Uterus (tissue), 4 donors: ENCODE results near the gene CDYL. TPM values are rescaled to one million over a fixed set of nuclear protein-coding genes. Genes with fewer than 3 reads are reported as not detected.

ENCODE experiments used
- DNase-seq, 2 donors: peaks; one replicate each; pipeline ENCODE4 v3.0.0-alpha.2; 2019 to 2020
- H3K27ac ChIP-seq, 2 donors: fragments of 200-600 bp; sonication (generic); 1 replicate in 1 of 2; 2 replicates in 1 of 2; pipeline ENCODE4 v1.5.1; 2016 to 2018
- H3K27me3 ChIP-seq, 2 donors: fragments of 200-600 bp; sonication (generic); one replicate each; pipeline ENCODE4 v1.5.1; 2018 to 2019; ENCODE audit warnings: control low read depth in 1 of 2
- H3K36me3 ChIP-seq, 2 donors: fragments of 200-600 bp; sonication (generic); one replicate each; pipeline ENCODE4 v1.5.1; 2019; ENCODE audit warnings: control low read depth in 1 of 2
- H3K4me1 ChIP-seq, 2 donors: fragments of 200-600 bp; sonication (generic); one replicate each; pipeline ENCODE4 v1.5.1; 2018 to 2019; ENCODE audit warnings: control low read depth in 1 of 2
- H3K4me3 ChIP-seq, 2 donors: fragments of 200-600 bp; sonication (generic); 1 replicate in 1 of 2; 2 replicates in 1 of 2; pipeline ENCODE4 v1.5.1; 2018 to 2019; ENCODE audit warnings: mild to moderate bottlenecking in 1 of 2
- H3K9me3 ChIP-seq, 2 donors: fragments of 200-600 bp; sonication (generic); one replicate each; pipeline ENCODE4 v1.5.1; 2019; ENCODE audit warnings: control low read depth in 1 of 2
- POLR2A ChIP-seq, 2 donors: fragments of 450-650 bp; IDR thresholded peaks; one replicate each; pipeline ENCODE4 v1.6.1; 2016; ENCODE audit warnings: antibody characterized with exemption in 2 of 2, mild to moderate bottlenecking in 1 of 2, moderate library complexity in 1 of 2
- intact Hi-C: fragments of 100-400 bp; cut with DNase I; formaldehyde crosslinking; loops from one replicate; pipeline ENCODE4 v1.15.1; 2023; ENCODE audit warnings: low total_unique reads
- total RNA-seq, 4 donors: library from RNA; depleted of rRNA in 3 of 4; stranded (reverse); fragments of >200 nt in 3 of 4; gene quantifications; one replicate each; pipeline versions ENCODE4 v1.1.0 to v1.2.4, GENCODE V29; 2014 to 2023
- TF ChIP-seq, protein P1 (sequence below), 4 experiments: fragments of 200-600 bp in 2 of 4; fragments of 450-650 bp in 2 of 4; sonication (generic) in 2 of 4; IDR thresholded peaks; one replicate each; pipeline ENCODE4 v1.5.1; 2016 to 2019; ENCODE audit warnings: antibody characterized with exemption in 4 of 4, mild to moderate bottlenecking in 2 of 4, moderate library complexity in 1 of 4
- donor health status: DM: yes; HTN: yes; CAD: no.

The CDYL gene
- total RNA-seq, 4 donors from 2014 or later, result 24.1 to 118 (median 42.3) TPM

- no peak overlapping the region for H3K27ac ChIP-seq
- H3K36me3 ChIP-seq, result no peaks in the 10 kb centered on the region
- H3K27me3 ChIP-seq, result no peaks in the 10 kb centered on the region
- H3K9me3 ChIP-seq, result no peaks in the 10 kb centered on the region
- no peak overlapping the region for H3K4me3 ChIP-seq
- no peak for DNase-seq
- no peaks in the 10 kb centered on the region for H3K4me1 ChIP-seq
- TF ChIP-seq POLR2A (IDR thresholded peaks at IDR 0.05), result no peak
- TF ChIP-seq, protein P1, sequence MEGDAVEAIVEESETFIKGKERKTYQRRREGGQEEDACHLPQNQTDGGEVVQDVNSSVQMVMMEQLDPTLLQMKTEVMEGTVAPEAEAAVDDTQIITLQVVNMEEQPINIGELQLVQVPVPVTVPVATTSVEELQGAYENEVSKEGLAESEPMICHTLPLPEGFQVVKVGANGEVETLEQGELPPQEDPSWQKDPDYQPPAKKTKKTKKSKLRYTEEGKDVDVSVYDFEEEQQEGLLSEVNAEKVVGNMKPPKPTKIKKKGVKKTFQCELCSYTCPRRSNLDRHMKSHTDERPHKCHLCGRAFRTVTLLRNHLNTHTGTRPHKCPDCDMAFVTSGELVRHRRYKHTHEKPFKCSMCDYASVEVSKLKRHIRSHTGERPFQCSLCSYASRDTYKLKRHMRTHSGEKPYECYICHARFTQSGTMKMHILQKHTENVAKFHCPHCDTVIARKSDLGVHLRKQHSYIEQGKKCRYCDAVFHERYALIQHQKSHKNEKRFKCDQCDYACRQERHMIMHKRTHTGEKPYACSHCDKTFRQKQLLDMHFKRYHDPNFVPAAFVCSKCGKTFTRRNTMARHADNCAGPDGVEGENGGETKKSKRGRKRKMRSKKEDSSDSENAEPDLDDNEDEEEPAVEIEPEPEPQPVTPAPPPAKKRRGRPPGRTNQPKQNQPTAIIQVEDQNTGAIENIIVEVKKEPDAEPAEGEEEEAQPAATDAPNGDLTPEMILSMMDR (IDR thresholded peaks at IDR 0.05), result no peak
- intact Hi-C loops, result no loop called here
Observed at GRCh38 chr6:4929097-4929718, 153.0 kb downstream of the CDYL start.

GRCh38 chr6:4930025-4930691 is 154.0 kb downstream of the CDYL start:
- Histone ChIP-seq H3K27ac (no peak overlapping the region), H3K27me3 (no peaks in the 10 kb centered on the region), H3K9me3 (no peaks in the 10 kb centered on the region), H3K4me1 (no peaks in the 10 kb centered on the region), H3K4me3 (no peak overlapping the region), H3K36me3 (no peaks in the 10 kb centered on the region)
- no peak for DNase-seq
- intact Hi-C loops, result no loop called here
- no peak for TF ChIP-seq POLR2A (IDR thresholded peaks at IDR 0.05)
- TF ChIP-seq, protein P1 (IDR thresholded peaks at IDR 0.05), result no peak

DNA sequence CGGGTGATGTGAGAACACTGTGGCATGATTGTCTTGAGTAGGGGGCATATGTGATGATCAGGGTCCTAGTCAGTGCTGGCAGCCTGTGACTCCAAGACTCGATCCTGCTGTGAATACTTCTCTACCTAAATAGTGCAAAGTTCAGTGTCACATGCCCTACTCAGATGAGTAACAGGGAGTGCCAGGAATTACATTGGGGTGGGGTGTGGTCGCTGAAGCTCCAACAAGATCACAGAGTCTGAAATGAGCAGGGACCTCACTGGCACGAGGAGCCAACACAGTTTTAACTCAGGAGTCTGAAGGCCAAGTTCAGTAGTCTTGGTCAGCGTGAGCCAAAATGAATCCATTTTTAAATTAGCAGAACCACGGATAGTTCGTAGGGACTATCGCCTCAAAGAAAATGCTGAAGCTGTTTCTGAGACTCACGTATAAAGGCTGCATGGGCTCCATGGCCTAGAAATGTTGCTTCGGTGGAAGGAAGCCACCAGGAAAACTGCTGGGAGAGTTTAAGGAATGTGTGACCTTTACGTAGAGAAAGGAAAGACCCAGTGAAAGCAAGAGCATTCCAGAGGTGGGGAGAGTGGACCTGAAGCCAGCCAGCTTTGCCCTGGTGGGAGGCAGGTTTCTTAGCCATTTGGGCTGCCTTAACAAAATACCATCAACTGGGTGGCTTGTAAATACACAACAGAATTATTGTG is 155.5 kb downstream of the CDYL start:
- Histone ChIP-seq H3K27me3 (no peaks in the 10 kb centered on the region), H3K36me3 (no peaks in the 10 kb centered on the region), H3K4me1 (no peaks in the 10 kb centered on the region), H3K27ac (no peak overlapping the region), H3K9me3 (no peaks in the 10 kb centered on the region), H3K4me3 (no peak overlapping the region)
- TF ChIP-seq, protein P1 (IDR thresholded peaks at IDR 0.05), result no peak
- TF ChIP-seq POLR2A (IDR thresholded peaks at IDR 0.05), result no peak
- intact Hi-C loops, result no loop called here
- no peak for DNase-seq

DNA sequence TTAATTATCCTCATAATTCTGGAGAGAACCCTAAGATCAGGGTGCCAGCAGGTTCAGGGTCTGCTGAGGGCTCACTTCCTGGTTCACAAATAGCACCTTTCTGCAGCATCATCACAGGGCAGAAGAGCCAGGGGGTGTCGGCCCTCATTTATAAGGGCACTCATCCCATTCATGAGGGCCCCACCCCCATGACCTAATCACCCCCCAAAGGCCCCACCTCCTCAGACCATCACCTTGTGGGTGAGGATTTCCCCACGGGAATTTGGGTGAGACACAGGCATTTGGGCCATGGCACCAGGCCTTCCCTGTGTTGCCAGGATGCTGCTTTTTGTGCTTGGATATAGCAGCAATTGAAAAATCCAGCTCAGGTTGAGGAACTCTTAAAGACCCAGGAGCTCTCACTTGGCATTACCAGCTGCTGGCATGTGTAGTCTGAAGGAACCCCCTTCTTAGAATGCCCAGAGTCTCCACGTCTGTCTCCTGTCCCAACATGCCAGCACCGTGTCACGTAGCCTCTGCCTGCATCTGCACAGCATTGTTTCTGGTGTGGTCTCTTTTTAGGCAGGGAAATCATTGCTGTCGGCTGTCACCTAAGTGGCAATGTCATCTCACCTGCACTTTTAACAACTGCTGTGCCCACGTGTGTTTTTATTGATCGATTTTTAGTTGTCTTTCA is 156.2 kb downstream of the CDYL start:
- Histone ChIP-seq H3K4me3 (no peak overlapping the region), H3K27me3 (no peaks in the 10 kb centered on the region), H3K36me3 (no peaks in the 10 kb centered on the region), H3K4me1 (no peaks in the 10 kb centered on the region), H3K27ac (no peak overlapping the region), H3K9me3 (no peaks in the 10 kb centered on the region)
- no peak for DNase-seq
- intact Hi-C loops, result no loop called here
- TF ChIP-seq POLR2A (IDR thresholded peaks at IDR 0.05), result no peak

DNA sequence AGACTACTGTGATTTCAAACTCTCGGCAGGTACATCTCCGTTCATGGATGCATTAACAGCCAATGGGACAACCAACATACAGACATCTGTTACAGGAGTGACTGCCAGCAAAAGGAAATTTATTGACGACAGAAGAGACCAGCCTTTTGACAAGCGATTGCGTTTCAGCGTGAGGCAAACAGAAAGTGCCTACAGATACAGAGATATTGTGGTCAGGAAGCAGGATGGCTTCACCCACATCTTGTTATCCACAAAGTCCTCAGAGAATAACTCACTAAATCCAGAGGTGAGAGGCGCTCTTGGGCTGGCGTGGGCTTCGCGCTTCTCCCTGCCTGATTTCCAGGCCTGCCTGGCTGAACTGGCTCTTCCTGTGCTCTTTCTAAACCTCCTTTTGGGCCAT is 159.3 kb downstream of the CDYL start:
- Histone ChIP-seq H3K27me3 (no peaks in the 10 kb centered on the region), H3K36me3 (no peaks in the 10 kb centered on the region), H3K4me3 (no peak overlapping the region), H3K4me1 (no peaks in the 10 kb centered on the region), H3K9me3 (no peaks in the 10 kb centered on the region), H3K27ac (no peak overlapping the region)
- intact Hi-C loops, result no loop called here
- DNase-seq, result no peak
- TF ChIP-seq, protein P1 (IDR thresholded peaks at IDR 0.05), result no peak
- TF ChIP-seq POLR2A (IDR thresholded peaks at IDR 0.05), result no peak
